Measurements from ENCODE around the gene MYBBP1A.
A peak's percentile ranks its signal among the peaks of the same experiment; 100 is the strongest.
"Not testable (repeated sequence)": the region's sequence is repeated elsewhere in the genome, so short reads cannot be mapped to it uniquely, and the experiment has no call there.

MYBBP1A gene

GRCh38 chr17:4554997-4555799 lies at the start of gene MYBBP1A:
Gene MYBBP1A, minus strand, starts transcription at chr17:4555384. Its CDS starts 60 bp downstream, at chr17:4555324.
- DNase-seq, result peak; percentile 97

DNA sequence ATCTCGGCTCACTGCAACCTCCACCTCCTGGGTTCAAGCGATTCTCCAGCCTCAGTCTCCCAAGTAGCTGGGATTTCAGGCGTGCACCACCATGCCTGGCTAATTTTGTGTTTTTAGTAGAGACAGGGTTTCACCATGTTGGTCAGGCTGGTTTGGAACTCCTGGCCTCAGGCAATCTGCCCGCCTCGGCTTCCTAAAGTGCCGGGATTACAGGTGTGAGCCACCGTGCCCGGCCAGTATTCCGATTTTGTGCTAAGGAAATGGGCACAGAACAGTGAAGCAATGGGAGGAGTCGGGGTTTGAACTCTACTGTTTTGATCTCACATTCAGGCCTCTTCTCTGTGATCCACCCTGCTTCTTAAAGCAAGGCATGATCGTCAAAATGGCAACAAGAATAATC lies 49.6 kb upstream of the MYBBP1A start:
- DNase-seq, result not testable (repeated sequence)

DNA sequence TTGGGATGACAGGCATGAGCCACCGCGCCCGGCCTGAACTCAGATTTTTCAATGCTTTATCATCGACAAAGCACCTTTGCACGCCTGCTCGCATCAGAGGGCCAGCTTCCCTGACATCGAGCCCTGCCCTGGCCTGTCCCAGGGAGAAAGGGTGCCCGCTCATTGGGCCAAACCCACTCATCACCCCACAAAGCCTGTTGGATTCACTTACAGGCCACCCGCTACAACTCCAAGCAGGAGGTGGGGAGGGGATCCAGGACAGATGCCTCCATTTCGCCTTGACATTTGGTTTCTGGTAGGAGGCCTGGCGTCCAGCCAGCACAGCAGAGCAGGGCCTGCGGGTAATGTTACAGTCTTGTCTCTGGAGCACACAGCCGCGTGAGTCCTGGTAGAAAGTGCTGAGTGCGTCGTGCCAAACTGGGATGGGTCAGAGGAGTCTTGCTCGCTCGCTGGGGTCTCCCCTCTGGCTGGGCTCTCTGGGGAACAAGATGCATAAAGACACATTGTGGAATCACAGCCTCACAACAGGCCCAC lies 49.0 kb upstream of the MYBBP1A start:
- no peak for DNase-seq

DNA sequence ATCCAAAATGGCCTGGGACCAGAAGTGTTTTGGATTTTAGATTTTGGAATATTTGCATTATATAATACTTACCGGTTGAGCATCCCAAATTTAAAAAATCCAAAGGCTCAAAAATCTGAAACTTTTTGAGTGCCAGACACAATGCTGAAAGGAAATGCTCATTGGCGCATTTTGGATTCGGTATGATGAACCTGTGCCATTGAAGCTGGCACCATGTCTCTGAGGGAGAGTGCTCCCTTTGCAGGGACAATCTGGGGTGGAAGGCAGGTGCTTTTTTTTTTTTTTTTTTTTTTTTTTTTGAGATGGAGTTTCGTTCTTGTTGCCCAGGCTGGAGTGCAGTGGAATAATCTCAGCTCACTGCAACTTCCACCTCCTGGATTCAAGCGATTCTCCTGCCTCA lies 46.9 kb upstream of the MYBBP1A start:
- DNase-seq, result no peak

DNA sequence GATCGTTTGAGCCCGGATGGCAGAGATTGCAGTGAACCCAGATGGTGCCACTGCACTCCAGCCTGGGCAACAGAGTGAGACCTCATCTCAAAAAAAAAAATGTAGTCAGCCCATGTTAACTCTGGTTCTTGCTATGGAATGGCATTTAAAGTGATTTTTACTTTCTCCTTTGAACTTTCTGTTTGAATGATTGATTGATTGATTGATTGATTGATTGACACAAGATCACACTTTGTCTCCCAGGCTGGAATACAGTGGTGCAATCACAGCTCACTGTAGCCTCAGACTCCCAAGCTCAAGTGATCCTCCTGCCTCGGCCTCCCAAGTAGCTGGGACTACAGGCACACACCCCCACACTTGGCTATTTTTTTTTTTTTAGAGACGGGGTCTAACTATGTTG lies 46.1 kb upstream of the MYBBP1A start:
- DNase-seq, result no peak

- DNase-seq, result no peak
These were observed 45.4 kb upstream of the MYBBP1A start for GRCh38 chr17:4600563-4600962.

- no peak for DNase-seq
These were observed 44.5 kb upstream of the MYBBP1A start for GRCh38 chr17:4599505-4600281.

DNA sequence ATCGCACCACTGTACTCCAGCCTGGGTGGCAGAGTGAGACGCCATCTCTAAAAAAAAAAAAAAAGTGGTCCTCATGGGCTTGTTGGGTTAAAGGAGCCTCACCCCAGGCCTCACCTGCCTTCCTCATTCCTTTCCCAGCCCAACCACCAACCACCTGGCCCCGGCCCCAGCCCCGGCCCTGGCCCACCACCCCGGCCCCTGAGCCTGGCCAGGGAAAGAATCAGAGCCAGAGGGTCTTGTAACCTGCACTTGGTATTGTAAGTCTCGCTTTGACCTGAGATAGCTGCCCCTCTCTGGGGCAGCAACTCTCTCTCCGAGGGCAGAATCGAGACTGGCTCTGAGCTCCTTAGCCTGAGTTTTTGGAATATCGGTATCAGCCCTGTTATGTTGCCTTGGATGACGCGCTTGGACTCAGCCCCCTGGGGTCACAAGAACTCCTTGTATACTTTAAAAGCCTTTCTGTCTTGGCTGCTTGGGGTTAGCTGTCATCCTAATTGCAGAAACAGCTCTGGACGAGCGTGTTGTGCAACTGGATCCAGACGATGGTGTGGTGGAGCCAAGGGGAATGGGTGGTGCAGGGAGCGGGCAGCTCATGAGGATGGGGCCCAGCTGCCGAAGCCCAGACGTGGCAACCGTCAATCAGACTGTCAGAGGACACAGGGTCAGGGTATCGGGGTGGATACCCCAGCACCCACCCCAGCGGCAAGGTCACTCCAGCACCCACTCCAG lies 43.8 kb upstream of the MYBBP1A start:
- DNase-seq, result no peak

- DNase-seq, result no peak
These were observed 42.8 kb upstream of the MYBBP1A start for GRCh38 chr17:4597975-4598374.

- no peak for DNase-seq
These were observed 41.6 kb upstream of the MYBBP1A start for GRCh38 chr17:4596636-4597380.

DNA sequence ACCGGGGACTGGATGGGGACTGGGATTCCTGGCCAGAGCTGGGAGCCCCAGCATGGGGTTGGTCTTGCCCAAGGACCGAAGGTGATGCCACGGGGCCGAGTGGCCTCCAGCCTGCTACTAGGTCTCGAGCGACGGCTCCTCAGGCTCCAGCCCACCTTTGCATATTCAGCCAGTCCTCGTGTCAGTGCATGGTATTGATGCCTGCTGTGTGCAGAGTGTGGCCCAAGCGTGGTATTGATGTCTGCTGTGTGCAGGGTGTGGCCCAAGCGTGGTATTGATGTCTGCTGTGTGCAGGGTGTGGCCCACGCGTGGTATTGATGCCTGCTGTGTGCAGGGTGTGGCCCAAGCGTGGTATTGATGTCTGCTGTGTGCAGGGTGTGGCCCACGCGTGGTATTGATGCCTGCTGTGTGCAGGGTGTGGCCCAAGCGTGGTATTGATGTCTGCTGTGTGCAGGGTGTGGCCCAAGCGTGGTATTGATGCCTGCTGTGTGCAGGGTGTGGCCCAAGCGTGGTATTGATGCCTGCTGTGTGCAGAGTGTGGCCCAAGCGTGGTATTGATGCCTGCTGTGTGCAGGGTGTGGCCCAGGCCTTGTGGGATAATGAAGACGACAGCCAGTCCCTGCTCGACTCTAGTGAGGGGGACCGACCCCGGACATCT lies 40.6 kb upstream of the MYBBP1A start:
- not testable (repeated sequence) for DNase-seq

- peak; percentile 64 for DNase-seq
These were observed 39.9 kb upstream of the MYBBP1A start for GRCh38 chr17:4594931-4595684.

- no peak for DNase-seq
These were observed 39.2 kb upstream of the MYBBP1A start for GRCh38 chr17:4594406-4594805.

DNA sequence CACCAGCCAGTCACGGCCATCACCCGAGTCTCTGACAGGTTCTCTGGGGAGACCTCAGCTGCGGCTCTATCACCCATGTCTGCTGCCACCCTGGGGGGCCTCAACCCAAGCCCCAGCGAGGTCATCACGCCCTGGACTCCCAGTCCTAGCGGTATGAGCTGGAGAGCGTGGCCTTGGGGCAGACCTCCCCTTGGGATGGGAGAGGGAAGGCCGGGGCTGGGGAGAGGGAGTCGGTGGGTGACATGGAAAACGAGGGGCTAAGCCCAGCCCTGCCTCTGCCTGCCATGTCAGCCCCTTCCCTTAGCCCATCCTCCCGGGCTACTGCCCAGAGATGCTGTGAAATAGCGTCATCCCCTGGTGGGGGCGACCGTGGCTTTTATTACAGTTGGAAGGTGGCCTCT lies 37.8 kb upstream of the MYBBP1A start:
- no peak for DNase-seq

DNA sequence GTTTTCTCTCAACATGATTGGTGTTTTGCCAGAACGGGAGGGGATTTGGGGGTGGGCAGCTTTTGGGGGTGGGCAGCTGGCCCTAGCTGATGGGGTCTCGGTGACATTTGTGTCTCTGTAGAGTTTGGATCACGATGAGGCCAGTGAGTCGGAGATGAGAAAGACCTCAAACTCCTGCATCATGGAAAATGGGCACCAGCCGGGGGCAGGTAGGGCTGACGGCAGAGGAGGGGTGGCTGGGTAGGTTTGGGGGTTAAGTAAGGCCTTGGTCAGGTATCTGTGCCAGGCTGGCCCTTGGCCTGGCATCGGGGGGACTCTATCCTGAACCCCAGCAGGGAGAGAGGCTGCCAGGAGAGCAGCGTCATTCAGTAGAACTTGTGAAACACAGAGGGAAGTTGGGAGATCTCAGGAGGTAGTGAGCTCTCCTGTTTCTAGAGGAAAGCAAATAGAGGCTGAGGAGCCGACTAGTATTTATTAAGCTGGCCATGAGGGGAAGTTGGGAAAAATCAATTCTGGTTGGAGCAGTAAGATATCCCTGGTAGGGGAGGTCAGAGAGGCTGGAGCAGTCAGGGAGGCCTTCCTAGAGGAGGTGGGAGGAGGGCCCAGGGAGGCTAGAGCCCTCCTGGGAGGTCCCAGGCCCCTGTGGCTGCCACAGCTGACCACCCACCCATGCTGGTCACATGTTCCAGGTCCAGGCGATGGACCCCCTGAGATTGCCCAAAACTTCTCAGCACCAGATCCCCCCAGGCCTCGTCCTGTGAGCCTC lies 37.2 kb upstream of the MYBBP1A start:
- DNase-seq, result no peak

- no peak for DNase-seq
These were observed 36.3 kb upstream of the MYBBP1A start for GRCh38 chr17:4591529-4591928.

GRCh38 chr17:4590981-4591453 lies 35.8 kb upstream of the MYBBP1A start:
- no peak for DNase-seq

DNA sequence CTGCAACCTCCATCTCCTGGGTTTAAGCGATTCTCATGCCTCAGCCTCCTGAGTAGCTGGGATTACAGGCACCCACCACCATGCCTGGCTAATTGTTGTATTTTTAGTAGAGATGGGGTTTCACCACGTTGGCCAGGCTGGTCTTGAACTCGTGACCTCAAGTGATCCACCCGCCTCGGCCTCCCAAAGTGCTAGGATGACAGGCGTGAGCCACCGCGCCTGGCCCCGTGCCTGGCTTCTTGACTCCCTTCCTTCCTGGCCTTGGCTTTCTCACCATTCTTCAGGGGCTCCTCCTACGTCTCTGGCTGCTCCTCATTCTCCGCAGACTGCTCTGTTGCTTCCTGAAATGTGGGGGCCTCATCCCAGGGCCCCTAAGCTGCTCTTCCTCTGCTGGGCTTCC lies 34.9 kb upstream of the MYBBP1A start:
- DNase-seq, result not testable (repeated sequence)

- no peak for DNase-seq
These were observed 33.9 kb upstream of the MYBBP1A start for GRCh38 chr17:4588898-4589625.
